Measurements from ENCODE around the gene LRRC61.
"Not testable (repeated sequence)": the region's sequence is repeated elsewhere in the genome, so short reads cannot be mapped to it uniquely, and the experiment has no call there.

LRRC61 gene

DNA sequence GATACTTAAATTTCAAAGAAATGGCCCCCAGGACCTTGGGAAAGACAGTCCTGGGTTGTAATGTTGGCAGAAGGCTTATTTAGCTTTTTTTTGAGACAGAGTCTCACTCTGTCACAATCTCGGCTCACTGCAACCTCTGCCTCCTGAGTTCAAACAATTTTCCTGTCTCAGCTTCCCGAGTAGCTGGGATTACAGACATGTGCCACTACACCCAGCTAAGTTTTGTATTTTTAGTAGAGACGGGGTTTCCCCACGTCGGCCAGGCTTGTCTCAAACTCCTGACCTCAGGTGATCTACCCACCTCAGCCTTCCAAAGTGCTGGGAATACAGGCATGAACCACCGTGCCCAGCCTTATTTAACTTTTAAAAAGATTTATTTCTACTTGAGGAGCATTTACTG, 62.7 kb downstream of the LRRC61 start:
- not testable (repeated sequence) for DNase-seq

All from right forelimb (tissue), 1 donor.